GM23338 (cell line): ENCODE results near the gene UBAC2. TPM values are rescaled to one million over a fixed set of nuclear protein-coding genes. Genes with fewer than 3 reads are reported as not detected.

ENCODE experiments used
- ATAC-seq: fragments of 200-7000 bp; cut with Tn5 transposase; 3 replicates; pipeline ENCODE4 v1.9.1; 2020
- DNase-seq: peaks from one replicate; pipeline ENCODE4 v3.0.0-alpha.2; 2015; ENCODE audit warnings: low spot score
- H2AFZ ChIP-seq: fragments of 200-600 bp; sonication (generic); 2 replicates; pipeline ENCODE4 v1.8.0; 2016; ENCODE audit warnings: antibody characterized with exemption, mild to moderate bottlenecking, moderate library complexity
- H3F3A ChIP-seq: fragments of 200-600 bp; sonication (generic); replicated peaks from 2 replicates; pipeline ENCODE4 v1.8.0; 2017; ENCODE audit warnings: antibody characterized with exemption, mixed run types, low read depth
- H3K27ac ChIP-seq: fragments of 200-600 bp; sonication (generic); 2 replicates; pipeline ENCODE4 v1.6.1; 2016; ENCODE audit warnings: low read depth
- H3K27me3 ChIP-seq: fragments of 200-600 bp; sonication (generic); 2 replicates; pipeline ENCODE4 v1.8.0; 2016; ENCODE audit warnings: mild to moderate bottlenecking, mixed run types, moderate library complexity; ENCODE audit not compliant: insufficient read depth
- H3K36me3 ChIP-seq: fragments of 200-600 bp; sonication (generic); 2 replicates; pipeline ENCODE4 v1.8.0; 2016; ENCODE audit warnings: mild to moderate bottlenecking; ENCODE audit not compliant: insufficient read depth
- H3K4me1 ChIP-seq: fragments of 200-600 bp; sonication (generic); 2 replicates; pipeline ENCODE4 v1.8.0; 2016; ENCODE audit warnings: mild to moderate bottlenecking, moderate library complexity; ENCODE audit not compliant: insufficient read depth
- H3K4me2 ChIP-seq: fragments of 200-600 bp; sonication (generic); 2 replicates; pipeline ENCODE4 v1.7.1; 2017; ENCODE audit warnings: mixed run types
- H3K4me3 ChIP-seq: fragments of 200-600 bp; sonication (generic); 2 replicates; pipeline ENCODE4 v1.6.1; 2016; ENCODE audit warnings: mixed run types
- H3K79me2 ChIP-seq: fragments of 200-600 bp; sonication (generic); replicated peaks from 2 replicates; pipeline ENCODE4 v1.8.0; 2017; ENCODE audit warnings: mild to moderate bottlenecking; ENCODE audit not compliant: insufficient read depth
- H3K9me2 ChIP-seq: fragments of 200-600 bp; sonication (generic); 2 replicates; pipeline ENCODE4 v1.8.0; 2017; ENCODE audit not compliant: insufficient read depth
- H4K20me1 ChIP-seq: fragments of 200-600 bp; sonication (generic); replicated peaks from 2 replicates; pipeline ENCODE4 v1.8.0; 2017; ENCODE audit warnings: mild to moderate bottlenecking; ENCODE audit not compliant: insufficient read depth
- H3K27ac Mint-ChIP-seq: 2 replicates; pipeline ENCODE4 v1.8.0; 2020; ENCODE audit warnings: inconsistent platforms, mild to moderate bottlenecking, moderate library complexity, mixed read lengths
- H3K27me3 Mint-ChIP-seq: 3 replicates; pipeline ENCODE4 v1.8.0; 2022; ENCODE audit warnings: low read depth, mild to moderate bottlenecking, moderate library complexity, mixed read lengths, inconsistent platforms; ENCODE audit not compliant: insufficient read depth, poor library complexity
- H3K36me3 Mint-ChIP-seq: 3 replicates; pipeline ENCODE4 v1.8.0; 2021; ENCODE audit warnings: low read depth, mild to moderate bottlenecking, inconsistent platforms, moderate library complexity, mixed read lengths
- H3K4me1 Mint-ChIP-seq: 3 replicates; pipeline ENCODE4 v1.8.0; 2020; ENCODE audit warnings: mild to moderate bottlenecking, inconsistent platforms, mixed read lengths
- H3K4me3 Mint-ChIP-seq: 3 replicates; pipeline ENCODE4 v1.8.0; 2021; ENCODE audit warnings: moderate library complexity, mild to moderate bottlenecking, inconsistent platforms, mixed read lengths
- H3K9me3 Mint-ChIP-seq: 3 replicates; pipeline ENCODE4 v1.8.0; 2020; ENCODE audit warnings: moderate library complexity, mild to moderate bottlenecking, inconsistent platforms, mixed read lengths
- CREB1 ChIP-seq: fragments of 250-450 bp; sonication (Bioruptor Pico); IDR thresholded peaks from 2 replicates; pipeline ENCODE4 v1.5.0; 2020; ENCODE audit warnings: low read depth, mild to moderate bottlenecking, moderate library complexity
- ETS1 ChIP-seq: IDR thresholded peaks from 2 replicates; pipeline ENCODE4 v1.6.1; 2016; ENCODE audit warnings: antibody characterized with exemption
- JUNB ChIP-seq: IDR thresholded peaks from one replicate; pipeline ENCODE4 v1.6.1; 2016; ENCODE audit warnings: antibody characterized with exemption; ENCODE audit not compliant: unreplicated experiment
- ZNF114 ChIP-seq: fragments of 250-450 bp; sonication (Bioruptor Pico); IDR thresholded peaks from 2 replicates; pipeline ENCODE4 v1.5.0; 2020; ENCODE audit warnings: mild to moderate bottlenecking, moderate library complexity
- ZNF331 ChIP-seq: fragments of 250-450 bp; sonication (Bioruptor Pico); IDR thresholded peaks from 2 replicates; pipeline ENCODE4 v1.5.0; 2020; ENCODE audit warnings: low read depth, mild to moderate bottlenecking, moderate library complexity
- ZNF462 ChIP-seq: fragments of 250-450 bp; sonication (Bioruptor Pico); IDR thresholded peaks from 2 replicates; pipeline ENCODE4 v1.5.0; 2020; ENCODE audit warnings: mild to moderate bottlenecking, moderate library complexity
- polyA plus RNA-seq: library from polyadenylated mRNA; unstranded; fragments of >200 nt; fragmentation: Nextera tagmentation; extraction: Ambion mirVana; gene quantifications from 2 replicates; pipeline ENCODE4 v1.2.1, GENCODE V29; 2016
- total RNA-seq: library from RNA; depleted of rRNA; stranded (reverse); fragments of >200 nt; shearing (Covaris generic); gene quantifications from 2 replicates; pipeline ENCODE4 v1.2.3, GENCODE V29; 2014

The UBAC2 gene
- total and polyA plus RNA-seq, 2 experiments from 2014 or later, result 37.9 to 76.9 TPM

DNA sequence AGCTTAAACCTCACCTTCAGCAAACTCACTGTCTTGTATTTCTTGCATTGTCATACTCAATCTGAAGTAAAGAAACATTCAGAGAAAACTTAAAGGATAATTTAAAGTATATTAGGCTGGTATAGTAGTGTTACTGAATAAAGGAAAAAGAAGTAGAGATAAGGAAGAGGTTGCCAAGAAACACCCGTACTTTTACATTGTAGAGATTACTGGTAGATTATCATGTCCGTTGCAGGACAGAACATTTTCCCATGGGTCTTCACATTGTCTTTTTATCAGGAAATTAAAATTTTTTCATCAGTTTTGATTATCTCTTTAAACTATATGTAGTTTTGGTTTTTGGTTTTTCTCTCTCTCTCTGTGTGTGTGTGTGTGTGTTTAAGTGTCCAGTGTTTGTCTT is 126.5 kb downstream of the UBAC2 start:
- Histone ChIP-seq H3F3A (no peaks in the 10 kb centered on the region), H3K9me2 (no peaks in the 10 kb centered on the region), H3K27ac (no peak overlapping the region), H3K4me2 (no peak overlapping the region), H3K4me3 (no peak overlapping the region), H3K79me2 (0 out of 2 replicates have a peak, but pooled peaks cover 3% of the 10 kb centered on the region), H3K4me1 (no peaks in the 10 kb centered on the region), H3K36me3 (peaks cover 4% of the 10 kb centered on the region; the same call in 1 of the 2 replicates), H2AFZ (no peak overlapping the region), H3K27me3 (no peaks in the 10 kb centered on the region), H4K20me1 (peaks cover 3% of the 10 kb centered on the region; the same call in 1 of the 2 replicates)
- TF ChIP-seq ETS1 (no peak), ZNF114 (CRISPR knock-in tag) (no peak), ZNF462 (CRISPR knock-in tag) (no peak), ZNF331 (CRISPR knock-in tag) (no peak), JUNB (no peak), CREB1 (CRISPR knock-in tag) (no peak)
- DNase-seq, result no peak
- no peak for ATAC-seq
- H3K4me1 Mint-ChIP-seq, result no peaks in the 10 kb centered on the region
- no peaks in the 10 kb centered on the region for H3K9me3 Mint-ChIP-seq
- no peak overlapping the region for H3K27ac Mint-ChIP-seq
- H3K36me3 Mint-ChIP-seq, result no peaks in the 10 kb centered on the region; the same call in 1 of the 3 replicates
- no peaks in the 10 kb centered on the region for H3K27me3 Mint-ChIP-seq
- H3K4me3 Mint-ChIP-seq, result no peak overlapping the region
